Endothelial cell of umbilical vein (primary cell): ENCODE results near the gene ADAM23. TPM values are rescaled to one million over a fixed set of nuclear protein-coding genes. Genes with fewer than 3 reads are reported as not detected.

Experiments used
- BruUV-seq: library from RNA; stranded (reverse); fragments of 400-500 nt; replicated peaks from 2 replicates; lab custom pipeline; 2021; lab: Mats Ljungman, UMichigan
- CTCF ChIA-PET: fragments of 300-600, 350-600 bp; sonication (Branson Sonifier 250); formaldehyde crosslinking; loops from one replicate; lab custom pipeline; 2021; ENCODE audit warnings: antibody characterized with exemption, inconsistent platforms; lab: Charles Lee
- POLR2A ChIA-PET: fragments of 300-600, 350-600 bp; sonication (Branson Sonifier 250); formaldehyde crosslinking; loops from one replicate; lab custom pipeline; 2021; ENCODE audit warnings: antibody characterized with exemption, inconsistent platforms; lab: Charles Lee
- DNase-seq: peaks from one replicate; pipeline ENCODE4 v3.0.0-alpha.2; 2011; ENCODE audit warnings: low read depth, low spot score
- FAIRE-seq: peaks from 2 replicates; lab custom pipeline; 2011; peaks lifted over from hg19 to GRCh38; lab: Jason Lieb, UNC
- H2AFZ ChIP-seq: 2 replicates; pipeline ENCODE4 v1.6.0; 2012; ENCODE audit warnings: low read depth, low read length, control low read depth, inconsistent platforms
- H3K27ac ChIP-seq: 2 replicates; pipeline ENCODE4 v1.5.1; 2011; ENCODE audit warnings: low read depth, mild to moderate bottlenecking, control low read depth, low read length, moderate library complexity; ENCODE audit not compliant: insufficient read depth
- H3K27me3 ChIP-seq, 2 experiments: 2 replicates each; pipeline versions ENCODE4 v1.6.0 to v1.6.1; 2011; ENCODE audit warnings: low read length in 2 of 2, mixed read lengths in 1 of 2; ENCODE audit not compliant: control insufficient read depth in 2 of 2, insufficient read depth in 2 of 2
- H3K36me3 ChIP-seq, 2 experiments: 2 replicates in 1 of 2; 3 replicates in 1 of 2; pipeline ENCODE4 v1.5.1; 2011; ENCODE audit warnings: low read length in 2 of 2, mild to moderate bottlenecking in 1 of 2, moderate library complexity in 1 of 2; ENCODE audit not compliant: control insufficient read depth in 2 of 2, insufficient read depth in 2 of 2; ENCODE audit errors: extremely low read depth in 1 of 2
- H3K4me1 ChIP-seq: 3 replicates; pipeline ENCODE4 v1.5.1; 2011; ENCODE audit warnings: mild to moderate bottlenecking, low read length; ENCODE audit not compliant: control insufficient read depth, insufficient read depth; ENCODE audit errors: extremely low read depth
- H3K4me2 ChIP-seq: 2 replicates; pipeline ENCODE4 v1.6.1; 2011; ENCODE audit warnings: low read length, control low read depth, mixed read lengths; ENCODE audit not compliant: insufficient read depth
- H3K4me3 ChIP-seq, 3 experiments: fragments of 200-600 bp in 1 of 3; sonication (generic), shearing (Covaris generic) in 1 of 3; replicated peaks in 1 of 3; 2 replicates each; pipeline ENCODE4 v1.5.1; 2011 to 2016; ENCODE audit warnings: control low read depth in 3 of 3, low read length in 3 of 3, mild to moderate bottlenecking in 2 of 3, inconsistent platforms in 1 of 3, low read depth in 1 of 3, moderate library complexity in 1 of 3; ENCODE audit not compliant: insufficient read depth in 1 of 3
- H3K79me2 ChIP-seq: 2 replicates; pipeline ENCODE4 v1.6.0; 2012; ENCODE audit warnings: low read length, inconsistent platforms; ENCODE audit not compliant: control insufficient read depth, insufficient read depth
- H3K9ac ChIP-seq: replicated peaks from 2 replicates; pipeline ENCODE3; 2011; ENCODE audit warnings: low read length, control low read depth; ENCODE audit not compliant: insufficient read depth; ENCODE audit errors: extremely low read depth
- H3K9me1 ChIP-seq: replicated peaks from 3 replicates; pipeline ENCODE4 v1.6.0; 2011; ENCODE audit warnings: mild to moderate bottlenecking, low read length; ENCODE audit not compliant: control insufficient read depth, insufficient read depth; ENCODE audit errors: extremely low read depth
- H3K9me3 ChIP-seq: replicated peaks from 2 replicates; pipeline ENCODE4 v1.5.1; 2012; ENCODE audit warnings: low read length, inconsistent platforms; ENCODE audit not compliant: control insufficient read depth, insufficient read depth
- H4K20me1 ChIP-seq: replicated peaks from 2 replicates; pipeline ENCODE3; 2011; ENCODE audit warnings: mild to moderate bottlenecking, low read length; ENCODE audit not compliant: control insufficient read depth, insufficient read depth; ENCODE audit errors: extremely low read depth
- FOS ChIP-seq: IDR thresholded peaks from 2 replicates; pipeline ENCODE4 v1.6.1; 2011; ENCODE audit warnings: mild to moderate bottlenecking, low read length, moderate library complexity, borderline replicate concordance; ENCODE audit not compliant: insufficient read depth
- GATA2 ChIP-seq: IDR thresholded peaks from 2 replicates; pipeline ENCODE4 v1.7.0; 2011; ENCODE audit warnings: low read depth, mild to moderate bottlenecking, moderate library complexity, mixed read lengths, low read length; ENCODE audit not compliant: insufficient read length, insufficient read depth
- JUN ChIP-seq: IDR thresholded peaks from 2 replicates; pipeline ENCODE4 v1.6.1; 2011; ENCODE audit warnings: borderline replicate concordance, low read depth; ENCODE audit not compliant: insufficient read length, insufficient read depth
- MYC ChIP-seq: IDR thresholded peaks from one replicate; pipeline ENCODE4 v1.6.1; 2011; ENCODE audit warnings: mild to moderate bottlenecking, low read depth, low read length
- POLR2AphosphoS5 ChIP-seq: IDR thresholded peaks from 2 replicates; pipeline ENCODE4 v1.6.1; 2012; ENCODE audit warnings: low read depth, mild to moderate bottlenecking, control low read depth, low read length, moderate library complexity; ENCODE audit not compliant: insufficient read depth
- dilution Hi-C: fragments of 300-500 bp; cut with MboI; formaldehyde crosslinking; loops from one replicate; pipeline ENCODE4 v1.15.0; 2019; ENCODE audit warnings: low sequenced_read_pairs; ENCODE audit not compliant: extremely low pct_ligation_motif_present
- intact Hi-C: fragments of 100-400 bp; cut with micrococcal nuclease; formaldehyde crosslinking; loops from one replicate; pipeline ENCODE4 v1.10.0; 2022
- polyA plus RNA-seq, 4 experiments: library from polyadenylated mRNA; depleted of rRNA in 3 of 4; stranded (reverse) in 3 of 4; unstranded in 1 of 4; fragments of >200 nt; gene quantifications; 2 replicates each; pipeline versions ENCODE4 v1.2.1 to v1.2.3, GENCODE V29; 2011 to 2012; ENCODE audit warnings: missing spikeins in 1 of 4
- total RNA-seq: library from RNA; stranded (reverse); gene quantifications from 2 replicates; pipeline ENCODE4 v1.2.3, GENCODE V29; 2021
- TF ChIP-seq, protein P1 (sequence below), 2 donors: IDR thresholded peaks; 1 replicate in 1 of 2; 2 replicates in 1 of 2; pipeline ENCODE4 v1.5.1; 2011; ENCODE audit warnings: low read length in 2 of 2, mild to moderate bottlenecking in 2 of 2, moderate library complexity in 2 of 2, control low read depth in 1 of 2, inconsistent platforms in 1 of 2, low read depth in 1 of 2; ENCODE audit not compliant: insufficient read depth in 1 of 2; ENCODE audit errors: extremely low read depth in 1 of 2

ADAM23 gene
- total and polyA plus RNA-seq, 2 donors (not counting 3 experiments of a cell fraction or from before 2014, with no cell fraction given), result 20.6 to 38.5 TPM

DNA sequence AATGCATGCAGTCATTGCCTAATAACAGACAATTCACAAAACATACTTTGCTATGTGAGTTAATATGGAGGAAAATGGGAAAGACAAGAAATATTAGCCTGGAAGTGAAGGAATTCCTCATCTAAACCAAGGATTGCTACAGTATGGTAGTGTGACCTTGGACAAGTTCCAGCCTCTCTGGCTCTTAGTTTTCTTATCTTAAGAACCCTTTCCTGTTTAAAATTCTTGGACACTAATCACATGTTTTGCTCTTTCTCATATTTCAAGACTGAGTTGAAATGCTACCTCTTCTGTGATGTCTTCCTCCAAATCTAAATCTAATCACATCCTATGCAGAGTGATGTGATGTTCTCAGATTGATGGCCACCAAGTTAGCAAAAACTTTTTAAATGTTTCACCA, 20.8 kb upstream of the ADAM23 start:
- H3K4me2 ChIP-seq, result peak overlapping the region; percentile 77
- H3K9me1 ChIP-seq, result no peaks in the 10 kb centered on the region
- no peak overlapping the region for H2AFZ ChIP-seq
- no peaks in the 10 kb centered on the region for H3K36me3 ChIP-seq
- intact Hi-C loops, result loop anchor here (5.0 kb wide), 1 partner anchor 145 kb away; no protein-coding TSS in a partner anchor
- H3K4me3 ChIP-seq, result no peak overlapping the region
- H3K27ac ChIP-seq, result peak overlapping the region; percentile 25
- H3K4me1 ChIP-seq, result peaks cover 32% of the 10 kb centered on the region
- H3K9ac ChIP-seq, result no peak overlapping the region
- ChIA-PET POLR2A (no interaction called here), CTCF (no interaction called here)
- FAIRE-seq (peak; percentile 87), DNase-seq (peak; percentile 87)
- no peaks in the 10 kb centered on the region for H4K20me1 ChIP-seq
- TF ChIP-seq MYC (no peak), POLR2AphosphoS5 (peak; percentile 27), JUN (no peak), GATA2 (peak; percentile 79), FOS (no peak)
- TF ChIP-seq, protein P1, sequence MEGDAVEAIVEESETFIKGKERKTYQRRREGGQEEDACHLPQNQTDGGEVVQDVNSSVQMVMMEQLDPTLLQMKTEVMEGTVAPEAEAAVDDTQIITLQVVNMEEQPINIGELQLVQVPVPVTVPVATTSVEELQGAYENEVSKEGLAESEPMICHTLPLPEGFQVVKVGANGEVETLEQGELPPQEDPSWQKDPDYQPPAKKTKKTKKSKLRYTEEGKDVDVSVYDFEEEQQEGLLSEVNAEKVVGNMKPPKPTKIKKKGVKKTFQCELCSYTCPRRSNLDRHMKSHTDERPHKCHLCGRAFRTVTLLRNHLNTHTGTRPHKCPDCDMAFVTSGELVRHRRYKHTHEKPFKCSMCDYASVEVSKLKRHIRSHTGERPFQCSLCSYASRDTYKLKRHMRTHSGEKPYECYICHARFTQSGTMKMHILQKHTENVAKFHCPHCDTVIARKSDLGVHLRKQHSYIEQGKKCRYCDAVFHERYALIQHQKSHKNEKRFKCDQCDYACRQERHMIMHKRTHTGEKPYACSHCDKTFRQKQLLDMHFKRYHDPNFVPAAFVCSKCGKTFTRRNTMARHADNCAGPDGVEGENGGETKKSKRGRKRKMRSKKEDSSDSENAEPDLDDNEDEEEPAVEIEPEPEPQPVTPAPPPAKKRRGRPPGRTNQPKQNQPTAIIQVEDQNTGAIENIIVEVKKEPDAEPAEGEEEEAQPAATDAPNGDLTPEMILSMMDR (IDR thresholded peaks at IDR 0.05; ENCODE audit: extremely low read depth in 1 of 2, insufficient read depth in 1 of 2, low read depth in 1 of 2, low read length in 2 of 2), result no peak
- no peaks in the 10 kb centered on the region for H3K79me2 ChIP-seq
- H3K9me3 ChIP-seq, result no peaks in the 10 kb centered on the region
- BruUV-seq, result no TSS peak
- H3K27me3 ChIP-seq, result no peaks in the 10 kb centered on the region
- dilution Hi-C loops, result no loop called here
